ENCODE measurements around the gene NDUFA6. TPM values are rescaled to one million over a fixed set of nuclear protein-coding genes. Genes with fewer than 3 reads are reported as not detected.

NDUFA6 gene
- total and polyA plus RNA-seq, 10 of the 15 experiments (the other 5 are each of a cell fraction or from before 2014, with no cell fraction given): 85.9 to 511 (median 128) TPM

- ATAC-seq: no peak
- no peaks in the 10 kb centered on the region for H3K27me3 ChIP-seq (replicated peaks in 1 of 2; ENCODE audit: control insufficient read depth in 2 of 2, insufficient read depth in 2 of 2, low read length in 1 of 2)
- H2AFZ ChIP-seq (ENCODE audit: control insufficient read depth, low read depth, low read length): no peak overlapping the region
- RAD21 ChIA-PET (ENCODE audit: unreplicated experiment): interaction anchor here (0.7 kb wide), 1 partner anchor 193 kb away, joined by 3 read pairs; no protein-coding TSS in a partner anchor
- in situ Hi-C loops (cut with MboI): no loop called here
- no peak overlapping the region for H3K9ac ChIP-seq (ENCODE audit: control insufficient read depth, insufficient read depth, low read length)
- no peaks in the 10 kb centered on the region for H4K20me1 ChIP-seq (ENCODE audit: control insufficient read depth, insufficient read depth)
- no peaks in the 10 kb centered on the region for H3K4me1 ChIP-seq (ENCODE audit: control insufficient read depth, insufficient read depth, low read length)
- SMC1A ChIA-PET (ENCODE audit: uncharacterized antibody, unreplicated experiment): interaction anchor here (0.8 to 1.4 kb wide), 2 partner anchors 9 to 30 kb away, joined by 3 to 4 read pairs; no protein-coding TSS in a partner anchor
- 89% methylated on average over 5 of the region's 5 CpGs for WGBS (ENCODE audit: insufficient coverage, insufficient replicate concordance, low lambda C conversion rate, missing lambda C conversion rate)
- intact Hi-C loops (cut with micrococcal nuclease; ENCODE audit: unreplicated experiment): no loop called here
- no peaks in the 10 kb centered on the region for H3K36me3 ChIP-seq (ENCODE audit: control insufficient read depth in 2 of 2, insufficient read depth in 2 of 2, low read length in 1 of 2)
- POLR2A ChIA-PET: interaction anchor here (0.9 kb wide), 1 partner anchor 8 kb away, joined by 4 read pairs; no protein-coding TSS in a partner anchor
- CTCF ChIA-PET: interaction anchor here (0.6 to 0.9 kb wide), 2 partner anchors 127 to 424 kb away, joined by 3 read pairs; no protein-coding TSS in a partner anchor
- no peaks in the 10 kb centered on the region for H3K79me2 ChIP-seq (ENCODE audit: control insufficient read depth, insufficient read depth, low read length)
- FAIRE-seq: no peak
- H3K4me2 ChIP-seq (ENCODE audit: control insufficient read depth, insufficient read depth): no peak overlapping the region
- TF ChIP-seq TAF1 (IDR thresholded peaks at IDR 0.05; ENCODE audit: borderline replicate concordance, low read depth, low read length) (no peak), TCF12 (IDR thresholded peaks at IDR 0.05; ENCODE audit: low read depth, low read length) (no peak), ZBED1 (IDR thresholded peaks at IDR 0.05; ENCODE audit: borderline replicate concordance) (no peak), MXI1 (IDR thresholded peaks at IDR 0.05; ENCODE audit: low read depth, low read length) (no peak), MTA3 (IDR thresholded peaks at IDR 0.05; ENCODE audit: borderline replicate concordance, low read length) (no peak), BCL11A (IDR thresholded peaks at IDR 0.05; ENCODE audit: low read depth, low read length) (no peak), SMAD1 (IDR thresholded peaks at IDR 0.05; ENCODE audit: low read depth, partially characterized antibody) (no peak), SUZ12 (IDR thresholded peaks at IDR 0.05; ENCODE audit: unreplicated experiment) (no peak), EZH2 (IDR thresholded peaks at IDR 0.05; ENCODE audit: borderline replicate concordance, control insufficient read depth, low read depth, low read length) (no peak), EP300 (IDR thresholded peaks at IDR 0.05; ENCODE audit: borderline replicate concordance in 1 of 2, control insufficient read depth in 1 of 2, low read depth in 2 of 2, low read length in 2 of 2) (no peak), RCOR1 (conservative IDR thresholded peaks at IDR 0.05; ENCODE audit: low read depth, low read length) (no peak), ZNF207 (IDR thresholded peaks at IDR 0.05; ENCODE audit: borderline replicate concordance) (no peak), ZBTB11 (CRISPR knock-in tag; IDR thresholded peaks at IDR 0.05) (no peak), NFXL1 (IDR thresholded peaks at IDR 0.05; ENCODE audit: borderline replicate concordance) (no peak), KLF5 (IDR thresholded peaks at IDR 0.05; ENCODE audit: partially characterized antibody) (no peak), ZNF622 (IDR thresholded peaks at IDR 0.05) (no peak), PKNOX1 (IDR thresholded peaks at IDR 0.05) (no peak)
- no peak for DNase-seq (ENCODE audit: low read depth, low spot score)
- peaks cover 8% of the 10 kb centered on the region; the same call in 2 of the 3 replicates for H3K9me3 ChIP-seq (replicated peaks; ENCODE audit: control insufficient read depth, insufficient read depth, low read length)
- no peak overlapping the region for H3K27ac ChIP-seq (ENCODE audit: control insufficient read depth, insufficient read depth)
- H3K4me3 ChIP-seq: no peak overlapping the region
- no TSS peak for BruUV-seq (replicated peaks)
These were observed 51.3 kb downstream of the NDUFA6 start for GRCh38 chr22:42039271-42039670.

Data from GM12878 (cell line).